Astrocyte of the spinal cord (primary cell): Measurements from ENCODE around the gene KLRD1.
"Not testable (repeated sequence)": the region's sequence is repeated elsewhere in the genome, so short reads cannot be mapped to it uniquely, and the experiment has no call there.

Source experiments
- DNase-seq: peaks from one replicate; pipeline ENCODE4 v3.0.0; 2011; ENCODE audit warnings: low read depth, low spot score
- H3K4me3 ChIP-seq: 2 replicates; pipeline ENCODE4 v1.5.1; 2011; ENCODE audit warnings: low read depth, mild to moderate bottlenecking, low read length, moderate library complexity
- CTCF ChIP-seq: IDR thresholded peaks from 2 replicates; pipeline ENCODE4 v1.5.1; 2012; ENCODE audit warnings: low read depth, mild to moderate bottlenecking, low read length, inconsistent platforms
- in situ Hi-C: cut with HindIII; loops from 2 replicates; pipeline ENCODE4 v1.10.0; 2017; ENCODE audit warnings: low sequenced_read_pairs

Gene KLRD1

GRCh38 chr12:10368206-10369171 is 60.8 kb downstream of the KLRD1 start:
- no peak for DNase-seq
- no peak overlapping the region for H3K4me3 ChIP-seq
- in situ Hi-C loops = no loop called here
- TF ChIP-seq CTCF = no peak

- in situ Hi-C loops = no loop called here
- no peak overlapping the region for H3K4me3 ChIP-seq
- no peak for DNase-seq
- TF ChIP-seq CTCF = no peak
Measured at GRCh38 chr12:10369557-10370415, 62.1 kb downstream of the KLRD1 start.

- DNase-seq, in situ Hi-C loops, H3K4me3 ChIP-seq: not testable (repeated sequence)
Measured at GRCh38 chr12:10371893-10372535, 64.3 kb downstream of the KLRD1 start.

- in situ Hi-C loops = no loop called here
- no peak for DNase-seq
- H3K4me3 ChIP-seq = no peak overlapping the region
- no peak for TF ChIP-seq CTCF
Measured at GRCh38 chr12:10372559-10372958, 64.9 kb downstream of the KLRD1 start.

- TF ChIP-seq CTCF = no peak
- in situ Hi-C loops = no loop called here
- no peak for DNase-seq
- H3K4me3 ChIP-seq = no peak overlapping the region
Measured at GRCh38 chr12:10374624-10375018, 67.0 kb downstream of the KLRD1 start.

- in situ Hi-C loops, DNase-seq, H3K4me3 ChIP-seq: not testable (repeated sequence)
Measured at GRCh38 chr12:10378737-10379136, 71.1 kb downstream of the KLRD1 start.
